ENCODE results near the gene LMCD1. TPM values are rescaled to one million over a fixed set of nuclear protein-coding genes. Genes with fewer than 3 reads are reported as not detected.

The LMCD1 gene
- total and polyA plus RNA-seq, 2 of the 8 experiments (the other 6 are each of a cell fraction or from before 2014, with no cell fraction given), result 12.3 to 26.5 TPM

GRCh38 chr3:8460050-8460708, 41.4 kb upstream of the LMCD1 start:
- WGBS, 2 experiments (ENCODE audit: extremely low coverage in 1 of 2, insufficient coverage in 1 of 2, insufficient read length in 1 of 2, insufficient replicate concordance in 2 of 2, low coverage in 1 of 2, low lambda C conversion rate in 2 of 2, missing lambda C conversion rate in 1 of 2), result 87% methylated on average over 10 of the region's 10 CpGs; no CpG with 5 or more reads in 1 of the 2 experiments
- no peaks in the 10 kb centered on the region for H3K9me3 ChIP-seq (ENCODE audit: insufficient read depth in 2 of 2, low read depth in 1 of 2, low read length in 1 of 2)
- TF ChIP-seq GABPA (IDR thresholded peaks at IDR 0.05; ENCODE audit: borderline replicate concordance, insufficient read depth, low read length) (no peak), POLR2AphosphoS5 (IDR thresholded peaks at IDR 0.05; ENCODE audit: low read depth, low read length) (no peak), NRF1 (IDR thresholded peaks at IDR 0.05; ENCODE audit: low read depth, low read length) (no peak), RXRA (IDR thresholded peaks at IDR 0.05; ENCODE audit: insufficient read depth, low read depth, low read length) (no peak), FOSL1 (IDR thresholded peaks at IDR 0.05; ENCODE audit: insufficient read depth, low read depth, low read length) (no peak), TBP (IDR thresholded peaks at IDR 0.05; ENCODE audit: low read depth, low read length) (no peak), MAFK (IDR thresholded peaks at IDR 0.05; ENCODE audit: low read depth, low read length) (no peak), TAF7 (optimal IDR thresholded peaks at IDR 0.05; ENCODE audit: borderline replicate concordance, low read depth, low read length) (no peak)
- H2AFZ ChIP-seq (ENCODE audit: low read length), result no peak overlapping the region
- H4K91ac ChIP-seq (replicated peaks; ENCODE audit: insufficient read length, low read length), result no peak overlapping the region
- no peak overlapping the region for H2BK15ac ChIP-seq (ENCODE audit: low read length)
- no peak for DNase-seq (ENCODE audit: low read depth in 1 of 2, low spot score in 2 of 2)
- peaks cover 0 to 5% (median 0%) of the 10 kb centered on the region in 4 experiments; a peak in 1 of 7 replicates for H3K4me1 ChIP-seq (replicated peaks in 1 of 4; ENCODE audit: control insufficient read depth in 3 of 4, insufficient read depth in 4 of 4, low read length in 3 of 4)
- H3K4ac ChIP-seq (replicated peaks; ENCODE audit: insufficient read length, low read depth, low read length), result no peak overlapping the region
- H2BK120ac ChIP-seq (replicated peaks; ENCODE audit: low read depth, low read length), result no peak overlapping the region
- no peak overlapping the region for H2BK20ac ChIP-seq (ENCODE audit: low read length)
- H3K4me2 ChIP-seq (ENCODE audit: insufficient read depth in 1 of 2, low read depth in 2 of 2, low read length in 2 of 2), result no peak overlapping the region
- H4K5ac ChIP-seq (ENCODE audit: insufficient read length, low read depth, low read length), result no peak overlapping the region
- H3K23ac ChIP-seq (ENCODE audit: insufficient read length), result no peak overlapping the region
- H3K23me2 ChIP-seq (ENCODE audit: low read depth, low read length), result no peaks in the 10 kb centered on the region; the same call in 1 of the 2 replicates
- ChIA-PET CTCF (ENCODE audit: partially characterized antibody) (interaction anchor here (1.0 to 2.1 kb wide), 4 partner anchors 13 to 203 kb away, joined by 3 to 6 read pairs (median 4); no protein-coding TSS in a partner anchor), POLR2A (ENCODE audit: partially characterized antibody) (no interaction called here)
- no peaks in the 10 kb centered on the region for H3K79me2 ChIP-seq (ENCODE audit: control insufficient read depth in 1 of 2, insufficient read depth in 2 of 2, low read length in 2 of 2)
- no peak overlapping the region for H2BK5ac ChIP-seq (ENCODE audit: low read depth, low read length)
- H3K18ac ChIP-seq (ENCODE audit: extremely low read depth, low read length), result no peak overlapping the region
- H2AK5ac ChIP-seq (ENCODE audit: low read depth, low read length), result no peak overlapping the region
- H3K9ac ChIP-seq (replicated peaks in 1 of 4; ENCODE audit: extremely low read depth in 1 of 4, low read depth in 3 of 4, low read length in 3 of 4), result no peak overlapping the region
- no peaks in the 10 kb centered on the region; a peak in 1 of 7 replicates for H3K27me3 ChIP-seq (replicated peaks in 1 of 4; ENCODE audit: control insufficient read depth in 3 of 4, extremely low read depth in 1 of 4, insufficient read depth in 3 of 4, low read length in 3 of 4)
- H4K8ac ChIP-seq (ENCODE audit: extremely low read depth, insufficient read depth, low read length), result no peak overlapping the region
- no peak for FAIRE-seq
- H3K56ac ChIP-seq (replicated peaks; ENCODE audit: insufficient read length, low read depth, low read length), result no peak overlapping the region
- no peak overlapping the region for H2BK12ac ChIP-seq (ENCODE audit: low read depth, low read length)
- no peak overlapping the region for H3K14ac ChIP-seq (ENCODE audit: insufficient read length)
- no peak overlapping the region for H3K4me3 ChIP-seq (ENCODE audit: extremely low read depth in 1 of 4, insufficient read depth in 2 of 4, low read depth in 3 of 4, low read length in 4 of 4)
- no peaks in the 10 kb centered on the region for H3K79me1 ChIP-seq (ENCODE audit: low read depth, low read length)
- no peaks in the 10 kb centered on the region for H4K20me1 ChIP-seq (replicated peaks in 1 of 2; ENCODE audit: control insufficient read depth in 1 of 2, insufficient read depth in 2 of 2, low read length in 2 of 2)
- no peak overlapping the region for H3K27ac ChIP-seq (ENCODE audit: low read depth, low read length)
- H3K36me3 ChIP-seq (ENCODE audit: control insufficient read depth in 2 of 4, insufficient read depth in 4 of 4, low read length in 3 of 4), result no peaks in the 10 kb centered on the region

Data from H1 (cell line).